Esophagus squamous epithelium (tissue), 4 donors: ENCODE data around the gene MED12.

Source experiments
- CTCF ChIP-seq, 6 experiments: fragments of 450-650 bp in 4 of 6; fragments of 200-600 bp in 2 of 6; sonication (generic) in 2 of 6; IDR thresholded peaks; one replicate each; pipeline ENCODE4 v1.5.1; 2016 to 2019; ENCODE audit warnings: antibody characterized with exemption in 6 of 6, mild to moderate bottlenecking in 4 of 6, moderate library complexity in 4 of 6
- POLR2A ChIP-seq, 4 donors: fragments of 450-650 bp; IDR thresholded peaks; one replicate each; pipeline ENCODE4 v1.6.1; 2017; ENCODE audit warnings: antibody characterized with exemption in 4 of 4, mild to moderate bottlenecking in 4 of 4, moderate library complexity in 3 of 4

GRCh38 chrX:71170660-71171059, 52.3 kb downstream of the MED12 start:
- TF ChIP-seq CTCF (IDR thresholded peaks at IDR 0.05) (no peak), POLR2A (IDR thresholded peaks at IDR 0.05) (no peak)
